GM19238 (cell line): ENCODE measurements around the gene DNMT3B.
A peak's percentile ranks its signal among the peaks of the same experiment; 100 is the strongest.
"Not testable (repeated sequence)": the region's sequence is repeated elsewhere in the genome, so short reads cannot be mapped to it uniquely, and the experiment has no call there.

Source experiments
- DNase-seq: peaks from one replicate; pipeline ENCODE4 v3.0.0; 2011; ENCODE audit warnings: low spot score; ENCODE audit not compliant: insufficient read length

Gene DNMT3B

GRCh38 chr20:32762754-32763201 is 593 bp downstream of the DNMT3B start:
- DNase-seq = no peak

- DNase-seq = peak; percentile 39
These were observed 1.2 kb downstream of the DNMT3B start for GRCh38 chr20:32763202-32764004.

- DNase-seq = no peak
These were observed 2.1 kb downstream of the DNMT3B start for GRCh38 chr20:32764005-32764960.

GRCh38 chr20:32765230-32765875 is 3.2 kb downstream of the DNMT3B start:
- DNase-seq = not testable (repeated sequence)

- no peak for DNase-seq
These were observed 5.4 kb downstream of the DNMT3B start for GRCh38 chr20:32767418-32768198.

GRCh38 chr20:32772046-32772445 is 9.9 kb downstream of the DNMT3B start:
- no peak for DNase-seq

GRCh38 chr20:32773223-32773622 is 11.0 kb downstream of the DNMT3B start:
- no peak for DNase-seq

GRCh38 chr20:32773855-32774254 is 11.7 kb downstream of the DNMT3B start:
- no peak for DNase-seq

GRCh38 chr20:32775336-32775991 is 13.3 kb downstream of the DNMT3B start:
- no peak for DNase-seq

- no peak for DNase-seq
These were observed 15.2 kb downstream of the DNMT3B start for GRCh38 chr20:32777177-32777956.

GRCh38 chr20:32779500-32780211 is 17.5 kb downstream of the DNMT3B start:
- no peak for DNase-seq

- no peak for DNase-seq
These were observed 18.1 kb downstream of the DNMT3B start for GRCh38 chr20:32780278-32780677.

GRCh38 chr20:32780749-32781655 is 18.8 kb downstream of the DNMT3B start:
- no peak for DNase-seq

GRCh38 chr20:32784369-32785080 is 22.3 kb downstream of the DNMT3B start:
- no peak for DNase-seq

GRCh38 chr20:32786059-32786760 is 24.0 kb downstream of the DNMT3B start:
- DNase-seq = no peak

GRCh38 chr20:32787168-32787567 is 25.0 kb downstream of the DNMT3B start:
- DNase-seq = no peak
